ENCODE data around the gene AUTS2.

Gene AUTS2

DNA sequence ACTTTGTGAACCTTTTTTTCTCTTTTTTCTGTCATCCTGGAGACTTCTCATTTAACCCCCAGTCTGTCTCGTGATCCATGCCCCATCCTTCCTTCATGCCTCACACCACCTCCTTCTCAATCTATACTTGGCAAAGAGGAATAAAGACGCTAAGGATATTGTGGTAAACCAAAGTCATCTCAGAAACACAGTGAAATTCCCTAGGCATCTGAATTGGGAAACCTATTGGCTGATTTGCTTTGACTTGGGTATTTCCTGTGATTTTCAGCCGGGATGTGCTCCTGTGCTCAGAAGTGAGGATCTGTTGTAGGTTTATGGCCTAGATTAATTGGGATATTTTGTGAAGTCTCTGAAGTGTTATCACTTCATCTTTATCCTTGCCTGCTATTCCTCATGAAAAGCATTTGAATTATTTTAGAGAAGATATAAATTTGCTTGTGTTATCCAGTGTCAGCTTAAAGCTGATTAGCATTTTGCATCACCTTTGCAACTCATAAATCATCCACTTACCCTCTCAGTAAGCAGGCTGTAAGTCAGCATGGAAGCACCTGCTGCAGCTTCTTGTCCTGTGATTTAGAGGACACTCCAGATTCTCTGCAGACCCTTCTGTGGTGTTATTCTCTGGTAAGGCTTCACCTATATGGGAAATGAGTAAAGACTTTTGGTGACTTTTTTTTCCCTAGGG is 138.0 kb downstream of the AUTS2 start:
- no peak for DNase-seq

- DNase-seq: no peak
Measured at GRCh38 chr7:69738396-69738951, 140.2 kb downstream of the AUTS2 start.

DNA sequence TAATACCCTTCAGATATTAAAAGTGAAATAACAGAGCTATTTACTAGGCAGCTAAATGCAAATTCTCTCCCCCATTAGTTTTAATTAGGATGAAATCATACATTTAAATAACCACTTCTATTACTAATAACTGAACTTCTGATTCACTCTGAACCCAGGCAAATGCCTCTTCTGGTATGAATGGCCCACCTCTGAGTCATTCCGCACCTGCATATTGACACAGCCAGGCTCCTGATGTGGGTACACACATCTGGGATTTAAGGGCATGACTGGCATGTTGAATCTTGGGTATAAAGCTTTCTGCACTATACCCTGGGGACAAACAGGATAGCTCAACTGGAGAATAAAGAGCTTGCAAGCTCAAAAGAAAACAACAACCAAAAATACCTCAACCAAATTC is 140.9 kb downstream of the AUTS2 start:
- DNase-seq: no peak

- DNase-seq: no peak
Measured at GRCh38 chr7:69739931-69740431, 141.7 kb downstream of the AUTS2 start.

DNA sequence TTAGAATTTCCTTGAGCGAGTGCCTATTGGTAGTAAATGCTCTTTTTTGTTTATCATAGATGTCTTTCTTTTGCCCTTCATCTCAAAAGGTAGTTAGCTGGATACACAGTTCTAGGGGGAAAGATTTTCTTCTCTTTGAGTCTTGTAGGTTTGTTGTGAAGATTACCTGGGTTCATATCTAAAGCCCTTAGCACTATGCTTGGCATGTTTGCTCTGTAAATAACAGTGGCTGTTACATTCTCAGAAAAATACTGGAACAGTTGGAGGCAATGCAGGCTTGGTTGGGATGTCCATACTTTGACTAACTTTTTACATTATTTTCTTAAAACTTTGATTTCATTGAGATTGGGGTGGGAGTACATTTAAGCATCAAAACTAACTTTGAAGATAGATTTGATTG is 144.0 kb downstream of the AUTS2 start:
- no peak for DNase-seq

DNA sequence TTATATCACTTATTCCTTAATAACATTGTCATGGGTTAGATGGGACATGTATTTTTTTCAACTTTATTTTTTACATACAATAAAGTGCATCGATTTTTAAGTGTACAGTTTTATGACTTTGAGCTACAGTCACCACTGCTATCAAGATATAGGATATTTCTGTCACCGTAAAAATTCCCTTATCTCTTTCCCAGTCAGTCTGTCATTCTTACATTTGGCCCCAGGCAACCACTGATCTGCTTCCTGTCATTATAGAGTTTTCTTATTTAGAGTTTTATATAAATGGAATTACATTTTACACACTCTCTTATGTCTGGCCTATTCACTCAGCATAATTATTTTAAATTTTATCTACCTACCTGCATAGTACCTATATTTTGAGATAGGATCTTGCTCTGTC is 145.2 kb downstream of the AUTS2 start:
- DNase-seq: no peak

DNA sequence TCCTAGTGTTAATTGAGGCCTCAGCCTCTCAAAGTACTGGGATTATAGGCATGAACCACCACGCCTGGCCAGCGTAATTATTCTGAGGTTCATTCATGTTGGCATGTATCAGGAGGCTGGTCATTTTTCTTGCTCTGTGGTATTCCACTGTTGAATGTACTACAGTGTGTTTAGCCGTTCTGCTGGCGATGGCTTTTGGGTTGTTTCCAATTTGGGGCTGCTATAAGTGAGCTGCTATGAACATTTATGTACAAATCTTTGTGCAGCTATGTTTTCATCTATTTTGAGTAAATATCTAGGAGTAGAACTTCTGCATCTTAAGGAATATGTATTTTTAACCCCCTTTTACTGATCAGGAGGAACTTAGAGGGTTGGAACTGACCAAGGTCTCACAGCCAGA is 145.8 kb downstream of the AUTS2 start:
- DNase-seq: no peak

DNA sequence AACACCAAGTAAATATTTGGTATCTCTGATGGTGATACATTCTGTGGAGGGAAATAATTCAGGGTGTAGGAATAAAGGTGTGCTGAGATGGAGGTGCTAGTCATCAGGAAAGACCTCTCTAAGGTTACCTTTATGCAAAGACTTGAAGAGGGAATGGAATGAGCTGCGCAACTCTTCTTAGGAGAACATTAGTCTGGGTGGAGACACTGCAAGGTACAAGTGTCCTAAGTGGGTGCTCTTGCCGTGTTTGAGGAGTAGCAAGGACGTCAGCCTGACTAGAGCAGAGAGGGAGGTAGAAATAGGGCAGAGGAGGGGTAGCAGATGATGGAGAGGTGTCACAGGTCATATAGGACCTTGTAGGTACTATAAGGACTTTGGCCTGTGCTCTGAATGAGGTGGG is 148.1 kb downstream of the AUTS2 start:
- DNase-seq: no peak

DNA sequence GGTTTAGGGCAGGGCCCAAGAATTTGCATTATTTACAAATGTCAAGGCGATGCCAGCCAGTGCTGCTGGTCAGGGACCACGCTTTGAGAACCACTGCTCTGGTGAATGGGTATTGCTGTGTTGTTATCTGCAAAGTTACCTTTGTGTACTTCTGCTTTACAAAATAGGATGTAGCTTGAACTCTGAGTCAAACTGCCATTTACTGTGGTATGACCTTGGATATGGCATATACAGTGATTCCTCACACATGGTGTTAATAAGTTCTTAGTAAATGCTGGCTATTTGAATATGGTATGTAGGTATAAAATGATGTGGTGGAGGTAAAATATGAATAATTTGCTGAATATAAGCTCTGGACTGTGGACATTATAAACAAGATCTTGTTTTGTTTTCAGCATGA is 148.9 kb downstream of the AUTS2 start:
- no peak for DNase-seq

DNA sequence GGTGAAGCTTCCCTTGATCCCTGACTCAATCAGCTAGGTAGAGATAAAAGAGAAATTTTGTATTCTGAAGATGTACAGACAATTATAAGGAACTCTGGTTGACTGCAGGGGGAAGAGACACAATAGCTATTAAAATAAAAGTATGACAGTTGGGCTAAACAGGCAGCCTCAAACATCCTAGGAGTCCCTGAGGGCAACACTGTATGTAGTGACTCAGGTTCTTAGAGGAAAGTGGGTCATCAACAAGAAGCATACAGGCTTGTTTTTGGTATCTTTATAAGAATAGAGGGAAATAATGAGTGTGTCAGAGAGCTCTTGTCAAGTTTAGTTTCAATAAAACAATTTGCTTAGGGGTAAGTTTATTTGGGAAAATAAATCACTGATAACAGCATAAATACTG is 150.3 kb downstream of the AUTS2 start:
- DNase-seq: no peak

DNA sequence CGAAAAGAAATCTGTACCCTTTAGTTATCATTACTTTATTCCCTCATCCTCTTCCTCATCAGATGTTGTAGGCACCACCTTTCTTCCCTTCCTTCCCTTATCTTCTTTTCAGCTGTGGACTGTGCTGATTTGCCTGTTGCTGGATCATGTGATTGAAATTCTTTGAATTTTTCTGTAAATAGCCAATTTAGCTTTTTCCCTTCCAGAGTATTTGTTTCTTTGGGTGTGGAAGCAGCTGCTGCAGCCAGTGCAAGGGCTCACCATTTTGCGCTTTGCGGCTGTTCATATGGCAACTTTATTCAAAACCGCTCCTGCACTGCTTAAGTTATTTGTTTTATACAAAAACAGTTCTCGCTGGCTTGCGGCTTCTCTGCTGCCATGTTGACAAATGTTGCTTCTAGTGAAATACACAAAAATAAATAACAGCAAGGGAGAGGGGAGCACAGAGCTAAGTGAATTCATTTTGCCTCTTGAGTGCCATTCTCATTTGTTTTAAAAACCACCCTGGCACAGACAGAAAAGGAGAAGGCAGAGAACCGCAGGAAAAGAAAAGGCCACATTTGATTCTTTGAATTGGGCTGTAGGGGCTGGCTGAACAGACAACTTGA is 151.2 kb downstream of the AUTS2 start:
- DNase-seq: no peak

- DNase-seq: no peak
Measured at GRCh38 chr7:69749994-69750393, 151.7 kb downstream of the AUTS2 start.

DNA sequence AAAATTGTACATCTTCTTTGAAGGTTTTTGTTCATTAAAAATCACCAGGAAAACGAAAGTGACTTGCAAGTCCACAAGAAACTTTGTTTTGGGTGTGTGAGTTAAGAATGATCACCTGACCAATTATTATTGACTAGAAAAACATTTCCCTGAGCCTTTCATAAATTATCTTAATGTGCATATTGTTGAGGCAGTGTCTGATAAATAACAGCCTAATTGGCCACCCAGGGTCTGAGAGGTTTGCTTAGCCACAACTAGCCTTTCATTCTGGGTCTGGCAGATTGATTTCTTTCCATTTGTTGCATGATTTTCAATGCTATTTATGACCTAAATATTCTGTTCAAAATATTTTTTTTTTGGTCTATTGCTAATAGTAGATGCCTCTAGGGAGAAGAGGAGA is 152.8 kb downstream of the AUTS2 start:
- DNase-seq: no peak

DNA sequence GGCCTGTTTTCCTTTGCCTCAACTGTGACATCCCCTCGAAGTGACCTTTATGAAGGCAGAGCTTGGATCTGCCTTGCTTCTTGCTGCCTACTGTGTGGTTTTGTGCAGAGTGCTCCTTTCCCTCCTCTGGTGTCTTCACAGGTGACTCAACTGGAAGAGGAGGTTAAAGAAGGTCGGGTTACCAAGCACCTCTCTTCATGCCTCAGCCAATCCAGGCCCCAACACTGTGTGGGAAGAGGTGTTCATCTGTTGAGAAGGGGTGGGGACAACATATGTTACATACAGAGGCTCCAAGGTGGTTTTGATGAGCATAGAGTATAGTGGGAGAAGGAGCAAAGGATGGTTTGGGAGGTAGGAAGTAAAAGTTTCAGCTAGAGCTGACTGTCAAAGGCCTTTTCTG is 155.7 kb downstream of the AUTS2 start:
- no peak for DNase-seq

DNA sequence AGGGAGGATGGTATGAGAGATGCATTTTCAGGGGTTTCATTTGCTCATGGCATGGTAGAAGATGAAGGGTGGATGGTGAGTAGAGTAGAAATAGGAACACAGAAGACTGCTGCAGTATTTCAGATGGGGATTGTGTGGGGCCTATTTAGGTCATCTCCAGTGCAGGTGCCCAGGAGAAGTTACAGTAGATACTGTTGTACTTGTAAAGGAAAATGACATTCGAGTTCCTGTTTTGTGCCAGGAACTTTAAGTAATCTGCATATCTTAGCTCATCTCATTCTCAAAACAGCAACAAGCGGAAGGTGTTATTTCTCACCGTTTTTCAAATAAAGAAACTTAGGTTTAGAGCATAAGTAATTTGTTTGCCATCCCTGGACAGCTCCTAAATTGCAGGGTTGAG is 156.2 kb downstream of the AUTS2 start:
- no peak for DNase-seq

DNA sequence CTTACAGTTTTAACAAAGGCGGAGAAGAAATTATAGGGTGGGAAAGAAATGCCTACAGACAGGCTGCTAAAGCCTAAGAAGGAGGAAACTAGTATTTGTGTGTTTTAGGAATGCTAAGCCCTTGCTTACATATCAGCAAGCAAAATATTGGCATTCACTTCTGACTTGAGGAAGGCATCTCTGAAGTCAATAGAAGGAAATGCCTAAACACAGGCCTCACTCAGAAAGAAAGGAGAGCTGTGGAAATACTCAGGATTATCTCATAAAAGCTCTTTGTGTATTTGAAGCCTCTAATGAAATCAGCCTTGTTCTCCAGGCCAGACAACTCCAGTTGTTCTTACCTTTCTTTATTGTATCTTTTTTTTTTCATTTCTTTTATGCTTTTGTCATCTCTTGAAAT is 158.0 kb downstream of the AUTS2 start:
- no peak for DNase-seq

DNA sequence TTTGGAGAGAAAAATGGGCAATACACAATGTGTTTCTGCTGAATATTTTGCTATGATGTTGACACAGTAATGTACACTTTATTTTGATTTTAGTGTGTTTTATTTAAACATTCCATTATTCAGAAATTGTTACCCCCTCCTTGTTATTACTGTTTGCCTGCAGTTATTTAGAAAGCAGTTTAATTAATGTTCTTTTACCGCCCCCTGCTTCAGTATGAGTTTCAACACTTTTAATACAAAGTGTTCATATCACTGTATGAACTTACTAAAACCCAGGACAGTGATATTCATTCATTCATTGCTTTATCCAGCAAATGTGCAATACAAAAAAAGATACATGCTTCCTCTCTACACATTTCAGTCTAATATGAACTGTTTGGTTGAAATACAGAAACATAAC is 159.3 kb downstream of the AUTS2 start:
- no peak for DNase-seq

DNA sequence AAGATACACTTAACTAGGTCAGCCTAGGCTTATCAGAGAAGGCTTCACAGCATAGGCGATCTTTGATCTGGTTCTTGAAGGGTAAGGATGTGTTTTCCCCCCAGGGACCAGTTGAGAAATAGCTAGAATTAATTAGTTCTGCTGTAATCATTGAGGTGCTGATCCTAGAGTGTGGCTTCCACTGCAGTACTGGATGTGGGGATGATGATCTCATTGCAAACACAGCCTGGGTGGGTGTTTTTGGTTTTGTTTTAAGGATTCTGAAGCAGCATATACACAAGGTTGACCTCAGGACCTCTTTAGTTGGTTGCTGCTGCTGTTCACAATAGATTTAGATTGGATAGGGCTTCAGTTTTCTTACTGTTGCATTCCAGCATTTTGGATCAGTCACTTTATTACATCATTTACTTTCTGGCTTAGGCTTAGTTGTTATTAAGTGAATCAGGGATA is 159.7 kb downstream of the AUTS2 start:
- no peak for DNase-seq

- DNase-seq: no peak
Measured at GRCh38 chr7:69759373-69759772, 161.1 kb downstream of the AUTS2 start.

DNA sequence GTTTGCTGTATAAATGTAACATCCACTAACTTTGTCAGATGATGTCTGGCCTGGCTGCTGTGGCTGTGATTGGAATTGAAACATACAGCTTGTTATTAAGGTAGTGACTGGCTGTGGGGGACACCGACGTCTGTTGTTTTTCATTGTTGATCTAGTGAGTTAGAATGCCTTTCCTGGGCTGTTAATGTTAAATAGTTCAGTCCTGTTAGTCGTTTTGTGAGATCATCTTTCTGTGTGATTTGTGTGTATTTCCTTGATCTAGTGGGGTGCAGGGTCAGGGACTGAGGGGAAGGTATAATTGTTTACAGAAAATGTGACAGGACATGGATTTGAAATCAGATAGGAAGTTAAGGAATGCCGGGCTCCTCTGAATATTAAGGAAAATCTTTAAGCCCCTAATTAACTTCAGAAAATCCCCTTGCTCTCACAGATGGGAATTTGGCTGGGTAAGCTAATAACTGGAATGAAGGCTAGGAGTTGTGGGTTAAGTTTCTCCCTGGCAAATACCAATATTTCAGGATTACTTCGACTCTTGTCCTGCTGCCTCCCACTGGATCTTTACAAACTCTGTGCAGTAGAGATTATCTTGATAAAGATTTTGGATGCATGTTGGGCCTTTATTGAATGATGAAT is 163.1 kb downstream of the AUTS2 start:
- DNase-seq: no peak

DNA sequence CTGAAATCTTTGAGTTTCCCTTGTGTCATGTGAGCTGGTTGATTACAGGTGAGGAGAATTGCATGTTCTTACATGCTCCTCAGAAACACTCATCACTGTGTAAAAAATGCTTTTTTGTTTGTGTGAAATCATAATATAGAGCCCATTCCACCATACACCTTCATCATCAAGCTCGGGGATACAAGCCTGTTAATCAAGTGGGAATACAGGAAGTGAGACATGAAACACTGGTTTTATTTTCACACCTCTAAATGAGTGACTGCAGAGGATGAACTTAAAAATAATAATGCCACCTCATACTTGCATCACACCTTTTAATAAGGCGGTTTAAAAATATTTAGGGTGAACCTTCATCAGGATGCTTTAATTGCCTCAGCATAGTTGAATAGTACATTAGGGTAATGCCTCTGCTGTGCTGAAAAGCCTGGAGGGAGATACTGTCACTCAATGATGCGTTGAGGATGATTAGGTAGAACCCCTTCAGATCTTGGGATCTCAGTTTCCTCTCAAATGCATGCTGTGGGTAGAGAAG is 164.6 kb downstream of the AUTS2 start:
- no peak for DNase-seq

DNA sequence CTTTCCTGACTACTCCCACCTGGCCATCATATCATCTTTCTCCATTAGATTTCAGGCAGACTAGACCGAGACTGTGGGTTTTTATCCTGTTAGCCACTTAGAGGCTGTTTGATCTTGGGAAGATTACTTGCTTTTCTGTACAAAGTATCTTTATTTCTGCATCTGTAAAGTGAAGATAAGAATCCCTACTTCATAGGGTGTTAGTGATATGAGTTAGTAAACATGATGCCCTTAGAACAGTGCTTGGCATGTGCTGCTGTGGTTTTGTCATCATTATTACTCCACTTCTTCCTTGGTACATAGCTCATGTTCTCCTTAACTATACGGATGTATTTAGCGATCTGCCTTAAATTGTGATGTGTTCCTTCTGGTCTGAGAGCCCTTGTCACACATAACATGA is 165.2 kb downstream of the AUTS2 start:
- no peak for DNase-seq

DNA sequence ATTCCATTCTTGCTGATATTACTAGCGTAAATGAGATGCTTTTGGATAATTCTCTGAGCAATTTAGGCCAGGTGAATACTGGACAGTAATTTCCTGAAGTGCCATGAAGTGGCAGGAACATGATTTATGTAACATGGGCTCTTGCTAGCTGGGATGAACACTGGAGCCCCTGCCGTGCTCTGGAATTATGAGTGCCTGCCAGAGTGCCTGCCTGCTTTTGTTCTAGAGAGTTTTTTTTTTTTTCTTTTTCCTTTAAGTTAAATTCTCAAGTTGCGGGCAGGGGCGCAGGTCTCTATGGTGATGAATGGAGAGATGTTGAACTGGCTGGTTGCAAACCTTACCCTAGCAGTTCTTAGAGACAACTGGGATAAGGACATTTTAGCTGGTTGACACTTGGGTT is 165.9 kb downstream of the AUTS2 start:
- no peak for DNase-seq

DNA sequence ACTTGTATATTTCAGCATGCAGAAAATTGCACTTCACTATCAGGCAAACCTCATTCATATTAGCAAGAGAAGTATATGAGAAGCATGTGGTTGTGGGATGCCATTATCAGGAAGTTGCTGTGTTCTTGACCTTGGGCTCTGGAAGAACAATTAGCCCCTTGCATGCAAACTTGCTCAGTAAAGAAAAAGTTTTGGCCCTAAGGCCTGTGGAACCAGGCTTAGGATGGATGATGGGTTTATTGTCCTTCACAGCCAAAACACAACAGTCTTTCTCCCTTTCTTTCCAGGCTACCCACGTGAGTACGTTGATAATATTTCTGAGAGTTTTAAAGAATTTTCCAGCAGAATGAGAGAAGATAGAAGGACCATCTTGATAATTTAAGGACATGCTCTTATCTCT is 166.4 kb downstream of the AUTS2 start:
- DNase-seq: no peak
